CD1c-positive myeloid dendritic cell (primary cell): ENCODE results near the gene GABRQ.
"Not testable (repeated sequence)": the region's sequence is repeated elsewhere in the genome, so short reads cannot be mapped to it uniquely, and the experiment has no call there.

Source experiments
- DNase-seq: peaks from one replicate; pipeline ENCODE4 v3.0.0-alpha.2; 2016; ENCODE audit errors: extremely low spot score

GABRQ gene

DNA sequence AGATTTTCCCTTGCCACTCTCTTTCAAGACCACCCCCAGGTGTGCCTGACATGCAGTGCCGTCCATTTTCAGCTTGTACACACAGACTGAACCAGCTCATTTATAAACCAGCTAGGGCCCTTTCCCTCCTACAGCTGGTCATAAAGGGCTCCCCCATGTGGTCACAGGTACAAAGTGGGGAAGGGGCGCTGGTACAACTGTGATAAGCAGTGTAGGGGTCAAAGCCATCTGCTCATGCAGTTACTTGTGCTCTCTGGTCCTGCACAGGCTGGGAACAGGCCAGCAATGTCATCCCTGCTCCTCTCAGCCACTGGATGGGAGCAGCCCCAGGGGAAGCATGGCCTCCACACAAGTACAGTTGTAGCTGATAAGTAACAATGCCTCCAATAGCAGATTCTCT is 20.6 kb downstream of the GABRQ start:
- no peak for DNase-seq

GRCh38 chrX:152663086-152663485 is 25.4 kb downstream of the GABRQ start:
- no peak for DNase-seq

- no peak for DNase-seq
Measured at GRCh38 chrX:152674135-152674534, 36.4 kb downstream of the GABRQ start.

- DNase-seq: not testable (repeated sequence)
Measured at GRCh38 chrX:152674652-152675051, 37.0 kb downstream of the GABRQ start.

GRCh38 chrX:152681012-152681411 is 43.3 kb downstream of the GABRQ start:
- DNase-seq: not testable (repeated sequence)

- DNase-seq: not testable (repeated sequence)
Measured at GRCh38 chrX:152697952-152698931, 60.5 kb downstream of the GABRQ start, which contains the start of gene MAGEA3. MAGEA3 (plus strand) TSS chrX:152698794; CDS start chrX:152700833, 2,039 bp downstream.

- not testable (repeated sequence) for DNase-seq
Measured at GRCh38 chrX:152700390-152700789, 62.7 kb downstream of the GABRQ start.

GRCh38 chrX:152706500-152706899 is 68.8 kb downstream of the GABRQ start:
- DNase-seq: not testable (repeated sequence)
